SJSA1 (cell line): ENCODE results near the gene PIP4P1. TPM values are rescaled to one million over a fixed set of nuclear protein-coding genes. Genes with fewer than 3 reads are reported as not detected.

Source experiments
- DNase-seq, 2 experiments: peaks; one replicate each; pipeline ENCODE4 v3.0.0-alpha.2; 2015 to 2020; ENCODE audit warnings: low spot score in 2 of 2, low read depth in 1 of 2
- H3K27ac ChIP-seq: fragments of 250-450 bp; sonication (Bioruptor Pico); 2 replicates; pipeline ENCODE4 v1.5.1; 2020; ENCODE audit warnings: mild to moderate bottlenecking, moderate library complexity
- H3K27me3 ChIP-seq: fragments of 250-450 bp; sonication (Bioruptor Pico); replicated peaks from 2 replicates; pipeline ENCODE4 v1.5.1; 2020; ENCODE audit warnings: mild to moderate bottlenecking, moderate library complexity
- H3K36me3 ChIP-seq: fragments of 250-450 bp; sonication (Bioruptor Pico); 2 replicates; pipeline ENCODE4 v1.5.1; 2020; ENCODE audit warnings: mild to moderate bottlenecking
- H3K4me1 ChIP-seq: fragments of 250-450 bp; sonication (Bioruptor Pico); replicated peaks from 2 replicates; pipeline ENCODE4 v1.6.1; 2021; ENCODE audit warnings: mild to moderate bottlenecking
- H3K4me3 ChIP-seq: fragments of 250-450 bp; sonication (Bioruptor Pico); 2 replicates; pipeline ENCODE4 v1.5.1; 2020; ENCODE audit warnings: mild to moderate bottlenecking
- H3K9me3 ChIP-seq: fragments of 250-450 bp; sonication (Bioruptor Pico); replicated peaks from 2 replicates; pipeline ENCODE4 v1.5.1; 2020; ENCODE audit warnings: mild to moderate bottlenecking
- total RNA-seq: library from RNA; depleted of rRNA; stranded (reverse); fragments of >200 nt; shearing (Covaris generic); gene quantifications from 2 replicates; pipeline ENCODE4 v1.2.3, GENCODE V29; 2014; rRNA removed

The PIP4P1 gene
- total RNA-seq, 1 experiment from 2014 or later, result 18.9 TPM

- Histone ChIP-seq H3K27ac (no peak overlapping the region), H3K4me1 (peaks cover 4% of the 10 kb centered on the region), H3K4me3 (no peak overlapping the region), H3K27me3 (no peaks in the 10 kb centered on the region), H3K36me3 (no peaks in the 10 kb centered on the region), H3K9me3 (no peaks in the 10 kb centered on the region)
- DNase-seq, result no peak
Observed at GRCh38 chr14:20418501-20418909, 42.7 kb downstream of the PIP4P1 start.

- H3K4me3 ChIP-seq, result no peak overlapping the region
- H3K27ac ChIP-seq, result no peak overlapping the region
- no peaks in the 10 kb centered on the region for H3K27me3 ChIP-seq
- H3K9me3 ChIP-seq, result no peaks in the 10 kb centered on the region
- H3K4me1 ChIP-seq, result peaks cover 4% of the 10 kb centered on the region
- no peaks in the 10 kb centered on the region for H3K36me3 ChIP-seq
- DNase-seq, result no peak
Observed at GRCh38 chr14:20417250-20418186, 43.7 kb downstream of the PIP4P1 start.

- no peaks in the 10 kb centered on the region for H3K9me3 ChIP-seq
- H3K4me1 ChIP-seq, result peaks cover 10% of the 10 kb centered on the region
Observed at GRCh38 chr14:20416223-20416622, 45.0 kb downstream of the PIP4P1 start.

GRCh38 chr14:20415782-20416206 is 45.4 kb downstream of the PIP4P1 start:
- H3K36me3 ChIP-seq, result no peaks in the 10 kb centered on the region
- no peaks in the 10 kb centered on the region for H3K27me3 ChIP-seq
- peaks cover 10% of the 10 kb centered on the region for H3K4me1 ChIP-seq
- H3K27ac ChIP-seq, result no peak overlapping the region
- no peaks in the 10 kb centered on the region for H3K9me3 ChIP-seq
- H3K4me3 ChIP-seq, result no peak overlapping the region
- DNase-seq, result peak in 1 of 2 experiments; percentile 40

More at GRCh38 chr14:20416223-20416622, 45.0 kb downstream of the PIP4P1 start:
- no peak for DNase-seq
- no peaks in the 10 kb centered on the region for H3K27me3 ChIP-seq
- H3K27ac ChIP-seq, result no peak overlapping the region
- no peaks in the 10 kb centered on the region for H3K36me3 ChIP-seq
- no peak overlapping the region for H3K4me3 ChIP-seq

GRCh38 chr14:20413744-20414082 is 47.5 kb downstream of the PIP4P1 start:
- H3K4me3 ChIP-seq, result peak overlapping the region; percentile 68
- no peaks in the 10 kb centered on the region for H3K9me3 ChIP-seq
- peak overlapping the region; percentile 53; the same call in 1 of the 2 replicates for H3K27ac ChIP-seq
- no peaks in the 10 kb centered on the region for H3K36me3 ChIP-seq
- H3K4me1 ChIP-seq, result peaks cover 10% of the 10 kb centered on the region
- no peaks in the 10 kb centered on the region for H3K27me3 ChIP-seq
- DNase-seq, result no peak

GRCh38 chr14:20412876-20413743 is 48.1 kb downstream of the PIP4P1 start, which contains the start of gene TEP1:
Gene TEP1 (minus strand): TSS chr14:20413501. CDS start chr14:20408439, 5,062 bp downstream.
- H3K4me1 ChIP-seq, result peaks cover 10% of the 10 kb centered on the region
- H3K27ac ChIP-seq, result peak within 1 kb of the TSS; percentile 53

GRCh38 chr14:20412411-20412810 is 48.8 kb downstream of the PIP4P1 start:
- Histone ChIP-seq H3K36me3 (peaks cover 7% of the 10 kb centered on the region; the same call in 1 of the 2 replicates), H3K4me1 (peaks cover 10% of the 10 kb centered on the region), H3K27ac (no peak overlapping the region), H3K27me3 (no peaks in the 10 kb centered on the region), H3K4me3 (peak overlapping the region; percentile 68), H3K9me3 (no peaks in the 10 kb centered on the region)
- peak in 1 of 2 experiments; percentile 23 for DNase-seq

More at GRCh38 chr14:20412876-20413743, 48.1 kb downstream of the PIP4P1 start, which contains the start of gene TEP1:
- DNase-seq, result peak; percentile 83 to 85
- H3K4me3 ChIP-seq, result peak within 1 kb of the TSS; percentile 68
- H3K36me3 ChIP-seq, result no peaks in the 10 kb centered on the region
- no peaks in the 10 kb centered on the region for H3K9me3 ChIP-seq
- no peaks in the 10 kb centered on the region for H3K27me3 ChIP-seq

- Histone ChIP-seq H3K27ac (no peak overlapping the region), H3K4me3 (no peak overlapping the region), H3K4me1 (peaks cover 10% of the 10 kb centered on the region), H3K36me3 (peaks cover 27% of the 10 kb centered on the region), H3K9me3 (no peaks in the 10 kb centered on the region), H3K27me3 (no peaks in the 10 kb centered on the region)
- DNase-seq, result no peak
Observed at GRCh38 chr14:20409226-20409625, 52.0 kb downstream of the PIP4P1 start.

Other genes with a start within 250 kb of the PIP4P1 start
- gene OR11H6, start 237.7 kb downstream of the PIP4P1 start, total RNA-seq, result not detected in 2 replicates
- not detected in 2 replicates for gene OR11H7, start 232.5 kb downstream of the PIP4P1 start, total RNA-seq
- not detected in 2 replicates for gene OR11H4, start 222.1 kb downstream of the PIP4P1 start, total RNA-seq
- gene TTC5, start 155.5 kb downstream of the PIP4P1 start, total RNA-seq, result 9.9 and 20.7 TPM in 2 replicates
- gene CCNB1IP1, start 128.2 kb downstream of the PIP4P1 start, total RNA-seq, result 33.0 and 51.8 TPM in 2 replicates
- gene PARP2, start 117.8 kb downstream of the PIP4P1 start, total RNA-seq, result 16.2 and 34.2 TPM in 2 replicates
- 7.9 and 12.1 TPM in 2 replicates for gene TEP1, start 47.9 kb downstream of the PIP4P1 start, total RNA-seq
- gene KLHL33, start 25.3 kb downstream of the PIP4P1 start, total RNA-seq, result not detected in 2 replicates
- 27.3 and 64.2 TPM in 2 replicates for gene OSGEP, start 6.6 kb downstream of the PIP4P1 start, total RNA-seq
- 43.8 and 60.4 TPM in 2 replicates for gene APEX1, start 6.2 kb downstream of the PIP4P1 start, total RNA-seq
- 27.3 and 34.8 TPM in 2 replicates for gene PNP, start 8.0 kb upstream of the PIP4P1 start, total RNA-seq
- not detected in 2 replicates for gene RNASE10, start 44.1 kb upstream of the PIP4P1 start, total RNA-seq
- gene RNASE9, start 99.6 kb upstream of the PIP4P1 start, total RNA-seq, result not detected in 2 replicates
- gene RNASE11, start 126.6 kb upstream of the PIP4P1 start, total RNA-seq, result not detected in 2 replicates
- not detected in 2 replicates for gene RNASE12, start 129.9 kb upstream of the PIP4P1 start, total RNA-seq
- gene OR6S1, start 180.3 kb upstream of the PIP4P1 start, total RNA-seq, result not detected in 2 replicates
- gene RNASE4, start 223.1 kb upstream of the PIP4P1 start, total RNA-seq, result 0.63 and 4.6 TPM in 2 replicates
- 2.7 and 4.4 TPM in 2 replicates for gene ANG, start 227.3 kb upstream of the PIP4P1 start, total RNA-seq